HG03025 (cell line): ENCODE measurements around the gene SEC61A2.
A peak's percentile ranks its signal among the peaks of the same experiment; 100 is the strongest.

Source experiments
- ATAC-seq: cut with Tn5 transposase; IDR thresholded peaks from one replicate; pipeline ENCODE4 v1.9.1; 2021; ENCODE audit warnings: mild to moderate bottlenecking, moderate library complexity; ENCODE audit not compliant: unreplicated experiment, low FRiP score

The SEC61A2 gene

DNA sequence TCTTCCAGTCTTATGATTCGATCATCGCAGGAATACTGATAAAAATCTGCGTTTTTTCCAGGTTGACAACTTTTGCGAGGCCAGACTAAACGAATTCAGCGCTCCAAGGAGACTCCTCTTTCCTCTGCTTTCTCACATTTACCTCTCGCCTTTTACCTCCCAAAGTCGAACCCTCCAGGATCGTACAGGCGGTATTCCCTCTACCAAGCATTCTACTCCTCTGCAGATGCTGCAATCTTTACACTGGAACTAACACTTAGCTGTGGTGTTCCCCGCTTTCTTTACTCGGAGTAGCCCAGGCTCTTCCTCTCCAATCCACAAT, 65.8 kb downstream of the SEC61A2 start:
- ATAC-seq, result peak; percentile 15

DNA sequence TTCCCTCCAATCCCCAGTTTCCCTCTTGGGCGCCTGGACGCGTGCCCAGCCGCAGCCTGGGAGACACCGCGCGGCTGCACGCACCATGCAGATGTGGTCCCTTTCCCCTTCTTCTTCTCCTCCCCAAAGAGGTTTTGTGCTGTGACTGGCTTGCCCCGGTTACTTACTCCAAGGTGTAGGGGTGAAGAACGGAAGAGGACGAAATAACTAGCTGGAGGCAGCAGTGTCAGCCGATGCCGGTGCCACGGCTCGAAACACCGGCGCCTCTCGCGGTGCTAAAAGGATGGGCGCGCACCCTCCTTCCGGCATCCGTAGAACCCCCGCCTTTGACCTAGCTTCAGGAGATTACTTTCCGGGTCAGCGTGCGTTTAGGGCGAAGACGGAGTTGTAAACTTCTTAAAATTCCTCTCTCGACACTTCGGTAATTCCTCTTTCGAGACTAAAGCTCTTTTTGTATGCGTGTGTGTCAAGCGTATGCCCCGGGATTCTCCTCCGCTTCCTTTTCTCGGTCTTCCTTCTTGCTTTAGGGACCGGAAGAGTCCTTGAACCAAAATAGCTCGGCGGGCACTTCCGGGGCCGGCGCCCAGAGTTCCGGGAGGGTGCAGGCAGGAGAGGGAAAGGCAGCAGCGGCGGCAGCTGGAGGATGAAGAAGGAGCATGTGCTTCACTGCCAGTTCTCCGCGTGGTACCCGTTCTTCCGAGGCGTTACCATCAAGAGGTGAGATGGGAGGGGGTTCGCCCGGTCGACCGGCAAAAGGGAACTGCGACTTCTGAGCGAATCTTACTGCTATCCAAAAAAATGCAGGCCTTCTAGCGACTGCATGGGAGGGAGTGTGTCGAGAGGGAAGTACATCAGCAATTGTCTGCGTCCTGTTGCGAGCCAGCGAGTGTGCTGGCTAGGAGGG, 66.4 kb downstream of the SEC61A2 start, which contains the start of the genes CDC123 and NUDT5:
CDC123 (plus strand) TSS at position 586 of the 904 bp plus-strand sequence; CDS start at position 644, 58 bp downstream.
NUDT5 (minus strand) TSS at position 289 of the 904 bp plus-strand sequence. CDS start 9,600 bp downstream, outside the sequence.
- peak; percentile 80 for ATAC-seq

DNA sequence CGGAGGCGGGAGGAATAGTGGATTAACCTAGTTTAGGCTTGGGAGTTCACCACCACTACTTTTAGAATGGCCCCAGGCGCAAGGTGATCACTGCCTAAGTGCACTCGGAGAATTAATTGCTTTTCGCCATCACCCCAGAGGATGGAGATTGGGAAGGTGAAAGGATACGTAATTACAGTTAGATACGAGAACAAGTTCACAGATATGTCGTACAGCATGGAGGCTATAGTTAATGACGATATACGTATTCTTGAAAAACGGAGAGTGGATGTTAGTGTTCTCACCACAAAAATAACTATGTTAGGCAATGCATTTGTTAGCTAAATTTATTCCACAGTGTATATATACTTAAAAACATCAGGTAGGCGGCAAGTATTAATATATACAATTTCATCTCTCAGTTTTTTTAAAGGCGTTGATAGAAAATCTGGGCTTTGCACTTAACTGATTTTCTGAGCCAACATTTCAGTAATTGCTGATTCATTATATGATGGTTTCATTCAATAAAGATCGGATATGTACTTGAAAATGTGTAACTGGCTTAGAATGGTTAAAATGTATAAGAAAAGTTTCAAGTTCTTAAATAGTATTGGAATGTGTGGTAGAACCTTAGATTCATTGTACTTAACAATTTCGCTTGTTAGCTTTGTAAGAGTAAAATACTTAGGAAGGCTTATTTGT, 67.2 kb downstream of the SEC61A2 start:
- peak; percentile 4 for ATAC-seq

DNA sequence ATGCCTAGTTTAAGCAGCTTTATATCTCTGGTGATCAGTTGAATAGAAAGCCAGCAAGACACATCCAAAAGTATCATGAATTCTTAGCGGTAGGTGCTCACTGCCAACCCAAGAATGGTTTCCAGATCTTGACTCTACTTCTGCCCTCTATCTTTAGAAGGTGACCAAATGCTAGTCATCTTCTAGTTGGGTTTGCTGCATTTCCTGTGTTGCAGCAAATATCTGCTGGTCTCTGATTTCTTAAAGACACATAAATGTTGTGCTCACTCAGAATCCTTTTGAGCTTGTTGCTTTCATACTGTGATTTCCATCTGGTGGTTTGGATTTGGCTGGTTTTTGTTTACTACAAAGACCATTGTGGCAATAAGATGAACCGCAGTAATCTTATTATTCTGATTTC, 68.7 kb downstream of the SEC61A2 start:
- ATAC-seq, result no peak

DNA sequence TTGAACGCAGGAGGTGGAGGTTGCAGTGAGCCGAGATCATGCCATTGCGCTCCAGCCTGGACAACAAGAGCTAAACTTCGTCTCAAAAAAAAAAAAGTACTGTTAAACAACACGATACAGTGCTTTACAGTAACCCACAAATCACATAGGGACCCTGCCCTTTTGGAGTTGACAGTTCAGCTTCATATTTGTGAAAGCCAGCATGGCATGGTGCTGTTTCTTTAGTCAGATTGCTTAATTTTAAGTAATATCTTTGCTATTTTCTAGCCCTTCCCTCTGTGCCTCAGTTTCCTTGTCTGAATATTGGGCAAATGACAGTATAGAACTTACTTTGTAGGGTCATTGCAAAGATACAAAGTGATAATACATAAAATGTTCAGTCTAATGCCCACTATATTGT, 71.4 kb downstream of the SEC61A2 start:
- no peak for ATAC-seq

DNA sequence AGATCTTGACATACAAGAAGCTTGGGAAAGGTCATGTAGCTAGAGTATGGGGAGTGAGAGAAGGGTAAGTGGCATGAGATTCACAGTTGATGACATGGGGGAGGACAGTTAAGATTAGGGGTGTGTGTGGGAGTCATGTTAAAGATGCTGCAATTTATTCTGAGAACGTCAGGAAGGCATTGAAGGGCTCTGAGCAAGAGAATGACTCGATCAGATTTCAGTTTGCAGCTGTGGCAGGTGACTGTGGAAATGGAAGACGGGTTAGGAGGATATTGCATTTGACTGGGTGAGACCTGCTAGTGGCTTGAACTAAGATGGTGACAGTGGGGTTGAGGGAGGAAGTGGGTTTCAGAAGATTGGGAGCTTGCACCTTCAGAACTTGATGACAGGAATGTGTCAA, 72.1 kb downstream of the SEC61A2 start:
- ATAC-seq, result no peak

DNA sequence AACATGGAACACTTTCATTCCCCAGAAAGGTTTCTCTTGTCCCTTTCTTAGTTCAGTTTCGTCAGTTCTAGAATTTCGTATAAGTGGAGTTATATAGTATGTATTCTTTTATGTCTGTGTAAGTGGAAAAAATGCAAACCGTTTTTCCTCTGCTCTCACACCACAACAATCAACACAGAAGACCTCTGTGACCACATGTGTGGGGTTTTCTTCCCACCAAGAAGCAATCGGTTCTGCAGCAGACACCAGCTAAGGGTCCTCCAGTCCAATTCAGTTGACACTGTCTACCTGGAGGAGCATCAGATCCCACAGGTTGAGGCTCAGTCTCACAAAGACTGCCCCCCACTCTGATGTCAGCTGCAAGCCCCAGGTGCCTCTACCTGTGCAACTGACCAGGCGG, 72.7 kb downstream of the SEC61A2 start:
- no peak for ATAC-seq

DNA sequence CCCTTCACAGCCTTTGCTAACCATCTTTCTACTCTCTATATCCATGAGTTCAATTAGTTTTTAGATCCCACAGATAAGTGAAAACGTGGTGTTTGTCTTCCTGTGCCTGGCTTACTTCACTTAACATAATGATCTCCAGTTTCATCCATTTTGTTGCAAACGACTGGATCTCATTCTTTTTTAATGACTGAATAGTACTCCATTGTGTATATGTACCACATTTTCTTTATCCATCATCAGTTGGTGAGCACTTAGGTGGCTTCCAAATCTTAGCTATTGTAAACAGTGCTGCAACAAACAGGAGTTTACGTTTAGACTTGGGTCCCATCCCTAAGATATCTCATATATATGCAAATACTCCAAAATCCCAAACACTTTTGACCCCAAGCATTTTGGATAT, 75.6 kb downstream of the SEC61A2 start:
- no peak for ATAC-seq

DNA sequence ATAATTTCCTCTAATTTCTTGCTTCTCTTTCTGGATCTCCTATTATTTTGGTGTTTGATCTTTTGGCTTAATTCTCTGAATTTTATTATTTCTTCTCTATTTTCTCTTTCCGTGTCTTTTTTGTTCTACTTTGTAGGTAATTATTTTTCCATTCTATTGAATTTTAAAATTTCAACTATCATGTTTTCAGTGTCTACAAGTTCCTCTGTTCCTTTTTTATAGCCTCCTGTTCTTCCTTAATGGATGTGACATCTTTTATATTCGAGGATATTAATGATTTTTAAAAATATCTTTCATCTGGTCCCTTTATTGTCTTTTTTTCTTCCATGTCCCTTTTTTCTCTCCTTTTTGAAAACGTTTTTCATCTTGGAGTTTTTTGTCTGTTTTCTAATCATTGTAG, 77.6 kb downstream of the SEC61A2 start:
- no peak for ATAC-seq

DNA sequence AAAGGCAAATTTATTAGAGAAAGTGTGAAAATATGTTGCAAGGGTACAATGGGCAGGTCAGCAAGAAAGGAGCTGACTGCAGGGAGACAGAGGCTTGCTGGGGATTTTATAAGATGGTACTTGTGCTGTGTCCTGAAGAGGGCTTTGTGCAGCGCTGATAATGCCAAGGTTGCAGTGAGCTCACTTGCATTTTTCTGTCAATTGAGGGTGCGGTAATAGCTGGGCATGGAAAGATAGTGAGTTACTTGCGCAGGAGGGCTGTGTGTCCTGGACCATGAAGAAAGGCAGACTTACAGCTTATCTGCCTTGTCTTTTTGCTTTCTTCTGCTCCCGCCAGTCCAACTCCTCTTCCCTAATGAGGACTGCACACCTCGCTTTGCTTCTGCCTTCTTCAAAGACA, 79.0 kb downstream of the SEC61A2 start:
- no peak for ATAC-seq

DNA sequence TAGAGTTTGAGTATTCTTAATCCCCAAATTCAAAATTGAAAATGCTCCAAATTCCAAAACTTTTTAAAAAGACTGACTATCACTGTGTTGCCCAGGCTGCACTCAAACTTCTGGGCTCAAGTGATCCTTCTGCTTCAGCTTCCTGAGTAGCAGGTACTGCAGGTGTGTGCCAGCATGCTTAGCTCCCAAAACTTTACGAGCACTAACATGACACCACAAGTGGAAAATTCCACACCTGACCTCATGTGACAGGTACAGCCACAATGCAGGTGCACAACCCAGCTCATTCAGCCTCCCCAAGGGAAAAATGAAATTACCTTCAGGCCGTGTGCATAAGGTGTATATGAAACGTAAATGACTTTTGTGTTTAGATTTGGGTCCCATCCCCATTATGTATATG, 83.0 kb downstream of the SEC61A2 start:
- ATAC-seq, result no peak

DNA sequence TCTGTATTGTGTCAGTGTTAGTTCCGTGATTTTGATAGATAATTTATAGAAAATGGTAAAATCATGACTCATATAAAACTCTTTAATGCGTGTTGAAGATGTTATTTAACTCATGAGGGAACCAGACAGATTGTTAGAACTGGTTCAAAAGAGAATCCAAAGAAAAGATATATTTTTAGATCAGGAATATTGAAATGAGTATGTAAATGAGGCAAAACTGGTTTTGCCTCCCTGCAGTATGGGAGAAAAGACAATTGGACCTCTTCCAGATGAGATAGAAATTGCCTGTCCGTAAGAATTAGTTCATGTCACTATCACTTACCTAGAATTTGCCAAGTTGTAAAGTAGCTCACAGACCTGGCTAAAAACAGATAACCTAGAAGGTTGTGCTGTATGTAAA, 84.1 kb downstream of the SEC61A2 start:
- ATAC-seq, result no peak

DNA sequence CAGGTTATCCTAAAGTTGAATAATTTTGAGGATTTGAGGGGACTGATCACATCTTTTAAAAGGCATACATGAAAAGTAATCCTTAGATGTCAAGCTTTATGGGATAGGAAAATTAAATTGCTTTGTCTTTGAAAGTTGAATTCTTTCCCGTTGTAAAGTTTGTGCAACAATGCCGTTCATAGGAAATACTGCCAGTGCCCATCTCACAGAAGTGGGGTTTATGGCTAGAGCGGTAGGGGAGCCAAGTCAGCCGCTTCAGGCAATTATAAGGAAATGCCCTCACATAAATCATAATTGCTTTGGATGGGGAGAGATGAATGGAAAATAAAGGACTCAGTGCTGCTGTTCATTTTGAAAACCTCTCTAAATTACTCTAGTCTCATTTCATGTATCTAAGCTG, 84.6 kb downstream of the SEC61A2 start:
- no peak for ATAC-seq

DNA sequence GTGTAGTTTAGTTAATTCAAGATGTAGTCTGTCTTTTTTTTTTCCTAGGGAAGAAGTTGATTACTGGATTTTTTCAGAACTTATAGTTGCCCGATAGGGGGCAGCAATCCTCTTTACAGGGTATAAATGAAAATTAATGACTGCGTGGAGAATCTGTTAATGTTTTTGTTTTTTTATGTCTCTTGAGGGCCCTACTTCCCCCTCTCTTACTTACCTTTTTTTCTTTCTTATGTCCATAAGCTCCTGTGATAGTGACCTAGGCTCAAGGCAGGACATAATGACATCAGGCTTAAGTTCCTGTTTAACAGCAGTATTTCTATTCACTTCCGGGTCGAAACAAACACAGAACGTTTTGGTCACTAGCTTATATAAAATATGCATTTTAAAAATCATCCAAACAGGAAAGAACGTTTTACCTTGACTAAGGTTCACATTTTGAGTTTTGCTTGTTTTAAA, 85.3 kb downstream of the SEC61A2 start:
- no peak for ATAC-seq
